ENCODE results near the gene C16orf92. TPM values are rescaled to one million over a fixed set of nuclear protein-coding genes. Genes with fewer than 3 reads are reported as not detected.

C16orf92 gene
- total and polyA plus RNA-seq, 2 of the 13 experiments (the other 11 are each of a cell fraction or from before 2014, with no cell fraction given), result not detected

DNA sequence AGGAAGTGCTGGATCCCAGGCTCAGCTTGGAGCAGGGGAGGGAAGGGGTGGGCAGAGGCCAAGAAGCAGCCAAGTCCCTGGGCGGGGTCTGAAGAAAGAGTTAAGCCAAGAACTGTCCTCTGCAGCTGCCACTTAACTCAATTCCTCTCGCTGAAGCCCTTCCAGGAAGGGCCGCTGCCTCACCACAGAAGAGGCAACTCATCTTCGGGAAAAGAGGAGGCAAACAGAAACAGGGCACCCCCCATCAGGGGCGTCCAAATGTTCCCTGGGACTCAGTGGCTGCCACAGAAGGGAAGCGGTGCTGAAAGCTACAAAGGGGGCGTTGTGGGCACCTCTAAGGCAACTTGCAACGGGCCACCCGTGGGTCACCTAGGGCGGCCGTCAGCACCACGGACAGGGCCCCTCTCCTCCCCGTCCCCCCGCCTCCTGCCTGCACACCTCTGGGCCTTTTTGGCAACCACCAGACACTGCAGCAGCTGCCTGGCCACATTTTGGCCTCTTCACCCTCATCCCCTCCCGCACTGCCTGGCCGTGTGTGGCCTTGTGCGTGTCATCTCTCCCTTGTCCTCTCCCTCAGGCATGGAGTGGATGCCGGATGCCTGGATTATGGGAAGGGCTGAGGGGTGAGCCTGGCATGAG is 5.6 kb downstream of the C16orf92 start (continued):
- TF ChIP-seq, protein P1, sequence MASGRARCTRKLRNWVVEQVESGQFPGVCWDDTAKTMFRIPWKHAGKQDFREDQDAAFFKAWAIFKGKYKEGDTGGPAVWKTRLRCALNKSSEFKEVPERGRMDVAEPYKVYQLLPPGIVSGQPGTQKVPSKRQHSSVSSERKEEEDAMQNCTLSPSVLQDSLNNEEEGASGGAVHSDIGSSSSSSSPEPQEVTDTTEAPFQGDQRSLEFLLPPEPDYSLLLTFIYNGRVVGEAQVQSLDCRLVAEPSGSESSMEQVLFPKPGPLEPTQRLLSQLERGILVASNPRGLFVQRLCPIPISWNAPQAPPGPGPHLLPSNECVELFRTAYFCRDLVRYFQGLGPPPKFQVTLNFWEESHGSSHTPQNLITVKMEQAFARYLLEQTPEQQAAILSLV (CRISPR knock-in tag; IDR thresholded peaks at IDR 0.05; ENCODE audit: borderline replicate concordance), result 0 out of 2 replicates have a peak, but pooled peaks have one; percentile 50
- no peak for TF ChIP-seq ZNF605 (CRISPR knock-in tag; IDR thresholded peaks at IDR 0.05)
- no peak for TF ChIP-seq ZC3H4 (CRISPR knock-in tag; IDR thresholded peaks at IDR 0.05; ENCODE audit: borderline replicate concordance)
- no peak for TF ChIP-seq HDAC6 (IDR thresholded peaks at IDR 0.05; ENCODE audit: low read depth, low read length)
- no peak for TF ChIP-seq ELF4 (CRISPR knock-in tag; IDR thresholded peaks at IDR 0.05; ENCODE audit: borderline replicate concordance)
- TF ChIP-seq TSC22D2 (CRISPR knock-in tag; IDR thresholded peaks at IDR 0.05; ENCODE audit: borderline replicate concordance), result peak; percentile 51; the same call in 1 of the 2 replicates
- TF ChIP-seq SP4 (CRISPR knock-in tag; IDR thresholded peaks at IDR 0.05), result 0 out of 2 replicates have a peak, but pooled peaks have one; percentile 15
- TF ChIP-seq KLF16 (CRISPR knock-in tag; IDR thresholded peaks at IDR 0.05), result peak in 1 of 2 experiments; percentile 66; a peak in 2 of 4 replicates
- TF ChIP-seq, protein P2, sequence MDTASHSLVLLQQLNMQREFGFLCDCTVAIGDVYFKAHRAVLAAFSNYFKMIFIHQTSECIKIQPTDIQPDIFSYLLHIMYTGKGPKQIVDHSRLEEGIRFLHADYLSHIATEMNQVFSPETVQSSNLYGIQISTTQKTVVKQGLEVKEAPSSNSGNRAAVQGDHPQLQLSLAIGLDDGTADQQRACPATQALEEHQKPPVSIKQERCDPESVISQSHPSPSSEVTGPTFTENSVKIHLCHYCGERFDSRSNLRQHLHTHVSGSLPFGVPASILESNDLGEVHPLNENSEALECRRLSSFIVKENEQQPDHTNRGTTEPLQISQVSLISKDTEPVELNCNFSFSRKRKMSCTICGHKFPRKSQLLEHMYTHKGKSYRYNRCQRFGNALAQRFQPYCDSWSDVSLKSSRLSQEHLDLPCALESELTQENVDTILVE (CRISPR knock-in tag; IDR thresholded peaks at IDR 0.05), result 0 out of 2 replicates have a peak, but pooled peaks have one; percentile 29
- no peak for TF ChIP-seq ZMYM3 (CRISPR knock-in tag; IDR thresholded peaks at IDR 0.05)
- TF ChIP-seq NR2F6 (IDR thresholded peaks at IDR 0.05), result no peak
- peak; percentile 11; the same call in 1 of the 2 replicates for TF ChIP-seq NR2F6 (CRISPR knock-in tag; IDR thresholded peaks at IDR 0.05)
- TF ChIP-seq, protein P3, sequence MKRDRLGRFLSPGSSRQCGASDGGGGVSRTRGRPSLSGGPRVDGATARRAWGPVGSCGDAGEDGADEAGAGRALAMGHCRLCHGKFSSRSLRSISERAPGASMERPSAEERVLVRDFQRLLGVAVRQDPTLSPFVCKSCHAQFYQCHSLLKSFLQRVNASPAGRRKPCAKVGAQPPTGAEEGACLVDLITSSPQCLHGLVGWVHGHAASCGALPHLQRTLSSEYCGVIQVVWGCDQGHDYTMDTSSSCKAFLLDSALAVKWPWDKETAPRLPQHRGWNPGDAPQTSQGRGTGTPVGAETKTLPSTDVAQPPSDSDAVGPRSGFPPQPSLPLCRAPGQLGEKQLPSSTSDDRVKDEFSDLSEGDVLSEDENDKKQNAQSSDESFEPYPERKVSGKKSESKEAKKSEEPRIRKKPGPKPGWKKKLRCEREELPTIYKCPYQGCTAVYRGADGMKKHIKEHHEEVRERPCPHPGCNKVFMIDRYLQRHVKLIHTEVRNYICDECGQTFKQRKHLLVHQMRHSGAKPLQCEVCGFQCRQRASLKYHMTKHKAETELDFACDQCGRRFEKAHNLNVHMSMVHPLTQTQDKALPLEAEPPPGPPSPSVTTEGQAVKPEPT (CRISPR knock-in tag; IDR thresholded peaks at IDR 0.05; ENCODE audit: low read depth), result no peak
- no peak for TF ChIP-seq PPARG (CRISPR knock-in tag; conservative IDR thresholded peaks at IDR 0.05)
- TF ChIP-seq, protein P4, sequence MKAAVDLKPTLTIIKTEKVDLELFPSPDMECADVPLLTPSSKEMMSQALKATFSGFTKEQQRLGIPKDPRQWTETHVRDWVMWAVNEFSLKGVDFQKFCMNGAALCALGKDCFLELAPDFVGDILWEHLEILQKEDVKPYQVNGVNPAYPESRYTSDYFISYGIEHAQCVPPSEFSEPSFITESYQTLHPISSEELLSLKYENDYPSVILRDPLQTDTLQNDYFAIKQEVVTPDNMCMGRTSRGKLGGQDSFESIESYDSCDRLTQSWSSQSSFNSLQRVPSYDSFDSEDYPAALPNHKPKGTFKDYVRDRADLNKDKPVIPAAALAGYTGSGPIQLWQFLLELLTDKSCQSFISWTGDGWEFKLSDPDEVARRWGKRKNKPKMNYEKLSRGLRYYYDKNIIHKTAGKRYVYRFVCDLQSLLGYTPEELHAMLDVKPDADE (CRISPR knock-in tag; IDR thresholded peaks at IDR 0.05), result no peak
- no peak for TF ChIP-seq SKI (IDR thresholded peaks at IDR 0.05; ENCODE audit: partially characterized antibody)
- no peak for TF ChIP-seq ZNF670 (CRISPR knock-in tag; IDR thresholded peaks at IDR 0.05; ENCODE audit: borderline replicate concordance)
- peak; percentile 64; the same call in 1 of the 2 replicates for TF ChIP-seq NFKB2 (CRISPR knock-in tag; IDR thresholded peaks at IDR 0.05; ENCODE audit: borderline replicate concordance)
- no peak for TF ChIP-seq ZNF777 (CRISPR knock-in tag; IDR thresholded peaks at IDR 0.05)
- no peak for TF ChIP-seq ZNF367 (CRISPR knock-in tag; IDR thresholded peaks at IDR 0.05; ENCODE audit: borderline replicate concordance)
- no peak for TF ChIP-seq CHCHD3 (CRISPR knock-in tag; IDR thresholded peaks at IDR 0.05)
- TF ChIP-seq, protein P5, sequence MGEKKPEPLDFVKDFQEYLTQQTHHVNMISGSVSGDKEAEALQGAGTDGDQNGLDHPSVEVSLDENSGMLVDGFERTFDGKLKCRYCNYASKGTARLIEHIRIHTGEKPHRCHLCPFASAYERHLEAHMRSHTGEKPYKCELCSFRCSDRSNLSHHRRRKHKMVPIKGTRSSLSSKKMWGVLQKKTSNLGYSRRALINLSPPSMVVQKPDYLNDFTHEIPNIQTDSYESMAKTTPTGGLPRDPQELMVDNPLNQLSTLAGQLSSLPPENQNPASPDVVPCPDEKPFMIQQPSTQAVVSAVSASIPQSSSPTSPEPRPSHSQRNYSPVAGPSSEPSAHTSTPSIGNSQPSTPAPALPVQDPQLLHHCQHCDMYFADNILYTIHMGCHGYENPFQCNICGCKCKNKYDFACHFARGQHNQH (CRISPR knock-in tag; IDR thresholded peaks at IDR 0.05), result peak; percentile 52; the same call in 1 of the 2 replicates
- peak; percentile 41; the same call in 1 of the 2 replicates for TF ChIP-seq FOXK1 (CRISPR knock-in tag; IDR thresholded peaks at IDR 0.05; ENCODE audit: borderline replicate concordance, low read depth)
